Right hindlimb (tissue), 1 donor: ENCODE measurements around the gene USP5.
"Not testable (repeated sequence)": the region's sequence is repeated elsewhere in the genome, so short reads cannot be mapped to it uniquely, and the experiment has no call there.

ENCODE experiments used
- DNase-seq: peaks from one replicate; pipeline ENCODE4 v3.0.0-alpha.2; 2018

USP5 gene

GRCh38 chr12:6842075-6842474 lies 9.9 kb upstream of the USP5 start:
- DNase-seq: no peak

GRCh38 chr12:6843118-6843902 lies 8.6 kb upstream of the USP5 start:
- no peak for DNase-seq

- DNase-seq: no peak
Measured at GRCh38 chr12:6845395-6845794, 6.6 kb upstream of the USP5 start.

- DNase-seq: no peak
Measured at GRCh38 chr12:6846316-6846869, 5.6 kb upstream of the USP5 start.

- DNase-seq: no peak
Measured at GRCh38 chr12:6847676-6848075, 4.3 kb upstream of the USP5 start.

- DNase-seq: no peak
Measured at GRCh38 chr12:6849427-6849826, 2.5 kb upstream of the USP5 start.

- no peak for DNase-seq
Measured at GRCh38 chr12:6849976-6850560, 1.9 kb upstream of the USP5 start.

- DNase-seq: no peak
Measured at GRCh38 chr12:6850796-6851152, 1.2 kb upstream of the USP5 start.

- DNase-seq: peak; percentile 96
Measured at GRCh38 chr12:6851153-6851920, 613 bp upstream of the USP5 start, which contains the start of gene CDCA3. Gene CDCA3, minus strand, starts transcription at chr12:6851286. Its CDS starts 334 bp downstream, at chr12:6850952.

GRCh38 chr12:6852651-6853354 lies 853 bp downstream of the USP5 start:
- DNase-seq: peak; percentile 66

- DNase-seq: no peak
Measured at GRCh38 chr12:6853626-6854025, 1.7 kb downstream of the USP5 start.

- DNase-seq: no peak
Measured at GRCh38 chr12:6854036-6854435, 2.1 kb downstream of the USP5 start.

- no peak for DNase-seq
Measured at GRCh38 chr12:6855322-6855721, 3.4 kb downstream of the USP5 start.

- no peak for DNase-seq
Measured at GRCh38 chr12:6858799-6859198, 6.8 kb downstream of the USP5 start.

GRCh38 chr12:6860116-6860515 lies 8.2 kb downstream of the USP5 start:
- no peak for DNase-seq

GRCh38 chr12:6860942-6861341 lies 9.0 kb downstream of the USP5 start:
- DNase-seq: no peak

GRCh38 chr12:6861391-6861790 lies 9.4 kb downstream of the USP5 start:
- DNase-seq: no peak

- no peak for DNase-seq
Measured at GRCh38 chr12:6863033-6863432, 11.1 kb downstream of the USP5 start.

- no peak for DNase-seq
Measured at GRCh38 chr12:6863586-6864321, 11.8 kb downstream of the USP5 start.

- not testable (repeated sequence) for DNase-seq
Measured at GRCh38 chr12:6865307-6865706, 13.4 kb downstream of the USP5 start.

- no peak for DNase-seq
Measured at GRCh38 chr12:6866163-6866919, 14.4 kb downstream of the USP5 start.
